ENCODE results near the gene CMBL. TPM values are rescaled to one million over a fixed set of nuclear protein-coding genes. Genes with fewer than 3 reads are reported as not detected.

Gene CMBL
- total RNA-seq, 1 experiment from 2014 or later: 43.2 TPM

DNA sequence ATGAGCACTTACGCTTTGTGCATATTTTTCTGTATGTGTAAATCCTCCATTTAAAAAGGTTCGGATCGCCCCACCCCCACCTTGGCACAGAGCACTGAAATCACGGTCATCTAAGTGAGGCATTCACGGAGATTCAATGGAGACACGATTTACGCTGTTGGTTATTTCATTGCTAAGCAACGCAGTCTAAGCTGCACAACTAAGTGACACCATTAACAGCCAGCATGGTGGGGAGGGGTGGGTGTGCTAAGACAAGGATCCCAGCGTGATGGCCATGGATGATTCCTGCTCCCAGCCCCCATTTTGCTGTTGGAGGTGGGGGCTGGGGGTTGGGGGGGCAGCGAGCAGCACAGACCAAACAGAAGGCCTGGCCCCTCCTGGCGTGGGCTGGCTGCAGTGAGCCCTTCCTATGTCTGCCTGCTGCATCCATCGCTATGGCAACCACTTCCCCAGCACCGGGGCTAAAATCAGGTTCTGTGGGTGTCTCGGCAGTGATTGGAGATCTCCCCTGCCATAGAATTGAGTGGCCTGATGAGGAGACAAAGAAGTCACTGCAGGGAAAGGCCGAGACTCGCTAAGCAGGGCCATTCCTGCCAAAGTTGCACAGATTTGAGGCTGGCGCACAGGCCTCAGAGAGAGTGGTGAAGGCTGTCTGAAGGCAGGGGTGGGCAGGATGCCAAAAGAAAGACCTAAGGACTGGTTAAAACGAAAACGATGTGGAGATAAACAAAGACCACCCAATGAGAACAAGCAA lies 31.5 kb upstream of the CMBL start:
- no peak for TF ChIP-seq TCF7L2 (IDR thresholded peaks at IDR 0.05; ENCODE audit: low read depth, low read length)
- no peak for TF ChIP-seq SIN3A (IDR thresholded peaks at IDR 0.05; ENCODE audit: borderline replicate concordance, insufficient read depth, low read depth, low read length)
- TF ChIP-seq, protein P1, sequence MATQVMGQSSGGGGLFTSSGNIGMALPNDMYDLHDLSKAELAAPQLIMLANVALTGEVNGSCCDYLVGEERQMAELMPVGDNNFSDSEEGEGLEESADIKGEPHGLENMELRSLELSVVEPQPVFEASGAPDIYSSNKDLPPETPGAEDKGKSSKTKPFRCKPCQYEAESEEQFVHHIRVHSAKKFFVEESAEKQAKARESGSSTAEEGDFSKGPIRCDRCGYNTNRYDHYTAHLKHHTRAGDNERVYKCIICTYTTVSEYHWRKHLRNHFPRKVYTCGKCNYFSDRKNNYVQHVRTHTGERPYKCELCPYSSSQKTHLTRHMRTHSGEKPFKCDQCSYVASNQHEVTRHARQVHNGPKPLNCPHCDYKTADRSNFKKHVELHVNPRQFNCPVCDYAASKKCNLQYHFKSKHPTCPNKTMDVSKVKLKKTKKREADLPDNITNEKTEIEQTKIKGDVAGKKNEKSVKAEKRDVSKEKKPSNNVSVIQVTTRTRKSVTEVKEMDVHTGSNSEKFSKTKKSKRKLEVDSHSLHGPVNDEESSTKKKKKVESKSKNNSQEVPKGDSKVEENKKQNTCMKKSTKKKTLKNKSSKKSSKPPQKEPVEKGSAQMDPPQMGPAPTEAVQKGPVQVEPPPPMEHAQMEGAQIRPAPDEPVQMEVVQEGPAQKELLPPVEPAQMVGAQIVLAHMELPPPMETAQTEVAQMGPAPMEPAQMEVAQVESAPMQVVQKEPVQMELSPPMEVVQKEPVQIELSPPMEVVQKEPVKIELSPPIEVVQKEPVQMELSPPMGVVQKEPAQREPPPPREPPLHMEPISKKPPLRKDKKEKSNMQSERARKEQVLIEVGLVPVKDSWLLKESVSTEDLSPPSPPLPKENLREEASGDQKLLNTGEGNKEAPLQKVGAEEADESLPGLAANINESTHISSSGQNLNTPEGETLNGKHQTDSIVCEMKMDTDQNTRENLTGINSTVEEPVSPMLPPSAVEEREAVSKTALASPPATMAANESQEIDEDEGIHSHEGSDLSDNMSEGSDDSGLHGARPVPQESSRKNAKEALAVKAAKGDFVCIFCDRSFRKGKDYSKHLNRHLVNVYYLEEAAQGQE (IDR thresholded peaks at IDR 0.05; ENCODE audit: insufficient read depth in 1 of 2, low read depth in 2 of 2, low read length in 1 of 2): no peak
- TF ChIP-seq POLR2AphosphoS5 (IDR thresholded peaks at IDR 0.05; ENCODE audit: low read depth, low read length): no peak
- TF ChIP-seq, protein P2, sequence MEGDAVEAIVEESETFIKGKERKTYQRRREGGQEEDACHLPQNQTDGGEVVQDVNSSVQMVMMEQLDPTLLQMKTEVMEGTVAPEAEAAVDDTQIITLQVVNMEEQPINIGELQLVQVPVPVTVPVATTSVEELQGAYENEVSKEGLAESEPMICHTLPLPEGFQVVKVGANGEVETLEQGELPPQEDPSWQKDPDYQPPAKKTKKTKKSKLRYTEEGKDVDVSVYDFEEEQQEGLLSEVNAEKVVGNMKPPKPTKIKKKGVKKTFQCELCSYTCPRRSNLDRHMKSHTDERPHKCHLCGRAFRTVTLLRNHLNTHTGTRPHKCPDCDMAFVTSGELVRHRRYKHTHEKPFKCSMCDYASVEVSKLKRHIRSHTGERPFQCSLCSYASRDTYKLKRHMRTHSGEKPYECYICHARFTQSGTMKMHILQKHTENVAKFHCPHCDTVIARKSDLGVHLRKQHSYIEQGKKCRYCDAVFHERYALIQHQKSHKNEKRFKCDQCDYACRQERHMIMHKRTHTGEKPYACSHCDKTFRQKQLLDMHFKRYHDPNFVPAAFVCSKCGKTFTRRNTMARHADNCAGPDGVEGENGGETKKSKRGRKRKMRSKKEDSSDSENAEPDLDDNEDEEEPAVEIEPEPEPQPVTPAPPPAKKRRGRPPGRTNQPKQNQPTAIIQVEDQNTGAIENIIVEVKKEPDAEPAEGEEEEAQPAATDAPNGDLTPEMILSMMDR (IDR thresholded peaks at IDR 0.05): no peak
- Histone ChIP-seq H3K4me1 (ENCODE audit: control insufficient read depth, insufficient read depth, low read length) (0 out of 2 replicates have a peak, but pooled peaks cover 3% of the 10 kb centered on the region), H3K27me3 (ENCODE audit: control insufficient read depth, insufficient read depth, low read length) (no peaks in the 10 kb centered on the region), H3K4me3 (ENCODE audit: low read depth in 2 of 2, low read length in 2 of 2) (no peak overlapping the region), H3K36me3 (ENCODE audit: control insufficient read depth, insufficient read depth, low read length) (no peaks in the 10 kb centered on the region), H3K27ac (ENCODE audit: low read length) (no peak overlapping the region), H3K9me3 (ENCODE audit: control insufficient read depth, insufficient read depth, low read depth, low read length) (no peaks in the 10 kb centered on the region)
- ChIA-PET POLR2A (no interaction called here), CTCF (no interaction called here)
- in situ Hi-C loops (cut with HindIII; ENCODE audit: low pct_unique_long_range_greater_than_20kb, low sequenced_read_pairs) (no loop called here), intact Hi-C loops (cut with micrococcal nuclease; ENCODE audit: unreplicated experiment) (no loop called here)
- ATAC-seq: no peak
- no TSS peak for BruUV-seq (replicated peaks)
- DNase-seq (ENCODE audit: low read depth, low spot score): no peak

DNA sequence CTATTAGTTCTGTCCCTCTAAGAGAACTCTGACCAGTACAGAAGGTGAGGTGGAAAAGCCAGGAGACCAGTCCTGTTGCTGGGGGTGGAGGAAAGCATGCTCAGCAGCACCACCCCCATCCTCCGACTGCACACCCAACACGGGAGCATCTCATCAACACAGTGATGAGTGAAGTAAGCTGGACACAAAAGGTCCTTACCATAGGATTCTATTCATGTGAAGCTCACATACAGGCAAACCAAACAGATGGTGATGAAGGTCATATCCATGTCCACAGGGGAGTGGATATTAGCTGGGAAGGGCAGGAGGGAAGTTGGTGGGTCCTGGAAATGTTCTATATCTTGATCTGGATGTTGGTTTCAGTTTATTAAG lies 31.0 kb upstream of the CMBL start:
- no peaks in the 10 kb centered on the region for H3K36me3 ChIP-seq (ENCODE audit: control insufficient read depth, insufficient read depth, low read length)
- no peak for DNase-seq (ENCODE audit: low read depth, low spot score)
- no peaks in the 10 kb centered on the region for H3K27me3 ChIP-seq (ENCODE audit: control insufficient read depth, insufficient read depth, low read length)
- no peaks in the 10 kb centered on the region for H3K9me3 ChIP-seq (ENCODE audit: control insufficient read depth, insufficient read depth, low read depth, low read length)
- no peak for TF ChIP-seq TCF7L2 (IDR thresholded peaks at IDR 0.05; ENCODE audit: low read depth, low read length)
- TF ChIP-seq POLR2AphosphoS5 (IDR thresholded peaks at IDR 0.05; ENCODE audit: low read depth, low read length): no peak
- no peak for TF ChIP-seq SIN3A (IDR thresholded peaks at IDR 0.05; ENCODE audit: borderline replicate concordance, insufficient read depth, low read depth, low read length)
- TF ChIP-seq, protein P1 (IDR thresholded peaks at IDR 0.05; ENCODE audit: insufficient read depth in 1 of 2, low read depth in 2 of 2, low read length in 1 of 2): no peak
- TF ChIP-seq, protein P2 (IDR thresholded peaks at IDR 0.05): no peak
- H3K4me1 ChIP-seq (ENCODE audit: control insufficient read depth, insufficient read depth, low read length): peaks cover 8% of the 10 kb centered on the region; the same call in 1 of the 2 replicates
- ChIA-PET CTCF (no interaction called here), POLR2A (no interaction called here)
- BruUV-seq (replicated peaks): no TSS peak
- intact Hi-C loops (cut with micrococcal nuclease; ENCODE audit: unreplicated experiment) (no loop called here), in situ Hi-C loops (cut with HindIII; ENCODE audit: low pct_unique_long_range_greater_than_20kb, low sequenced_read_pairs) (no loop called here)
- no peak for ATAC-seq
- no peak overlapping the region for H3K4me3 ChIP-seq (ENCODE audit: low read depth in 2 of 2, low read length in 2 of 2)
- no peak overlapping the region for H3K27ac ChIP-seq (ENCODE audit: low read length)
